ENCODE measurements around the gene KCNC4.

KCNC4 gene

GRCh38 chr1:110198746-110199145 is 11.4 kb upstream of the KCNC4 start:
- H3K27ac ChIP-seq (replicated peaks) = no peak overlapping the region
- no peaks in the 10 kb centered on the region for H3K27me3 ChIP-seq (ENCODE audit: insufficient read depth, poor library complexity, severe bottlenecking)
- TF ChIP-seq SPI1 (IDR thresholded peaks at IDR 0.05; ENCODE audit: borderline replicate concordance, low read depth) (no peak), REST (IDR thresholded peaks at IDR 0.05; ENCODE audit: insufficient replicate concordance, low read depth) (no peak), GABPA (IDR thresholded peaks at IDR 0.05; ENCODE audit: low read depth) (no peak), CTCF (IDR thresholded peaks at IDR 0.05; ENCODE audit: insufficient read depth, low read length) (no peak), POLR2AphosphoS5 (IDR thresholded peaks at IDR 0.05; ENCODE audit: low read depth) (no peak)
- no peak for DNase-seq (ENCODE audit: low read depth in 1 of 2, low spot score in 1 of 2)
- H3K4me3 ChIP-seq (replicated peaks; ENCODE audit: insufficient read depth, low read length) = no peak overlapping the region

- H3K27me3 ChIP-seq (ENCODE audit: insufficient read depth, poor library complexity, severe bottlenecking) = no peaks in the 10 kb centered on the region
- no peak overlapping the region for H3K4me3 ChIP-seq (replicated peaks; ENCODE audit: insufficient read depth, low read length)
- DNase-seq (ENCODE audit: low read depth in 1 of 2, low spot score in 1 of 2) = no peak
- no peak overlapping the region for H3K27ac ChIP-seq (replicated peaks)
- TF ChIP-seq REST (IDR thresholded peaks at IDR 0.05; ENCODE audit: insufficient replicate concordance, low read depth) (no peak), GABPA (IDR thresholded peaks at IDR 0.05; ENCODE audit: low read depth) (no peak), CTCF (IDR thresholded peaks at IDR 0.05; ENCODE audit: insufficient read depth, low read length) (no peak), POLR2AphosphoS5 (IDR thresholded peaks at IDR 0.05; ENCODE audit: low read depth) (no peak), SPI1 (IDR thresholded peaks at IDR 0.05; ENCODE audit: borderline replicate concordance, low read depth) (no peak)
Observed at GRCh38 chr1:110200190-110200589, 9.9 kb upstream of the KCNC4 start.

- TF ChIP-seq REST (IDR thresholded peaks at IDR 0.05; ENCODE audit: insufficient replicate concordance, low read depth) (no peak), CTCF (IDR thresholded peaks at IDR 0.05; ENCODE audit: insufficient read depth, low read length) (no peak), SPI1 (IDR thresholded peaks at IDR 0.05; ENCODE audit: borderline replicate concordance, low read depth) (no peak), GABPA (IDR thresholded peaks at IDR 0.05; ENCODE audit: low read depth) (no peak), POLR2AphosphoS5 (IDR thresholded peaks at IDR 0.05; ENCODE audit: low read depth) (no peak)
- no peak for DNase-seq (ENCODE audit: low read depth in 1 of 2, low spot score in 1 of 2)
- Histone ChIP-seq H3K4me3 (replicated peaks; ENCODE audit: insufficient read depth, low read length) (no peak overlapping the region), H3K27me3 (ENCODE audit: insufficient read depth, poor library complexity, severe bottlenecking) (no peaks in the 10 kb centered on the region), H3K27ac (replicated peaks) (no peak overlapping the region)
Observed at GRCh38 chr1:110200666-110201065, 9.4 kb upstream of the KCNC4 start.
